PC-9 (cell line): ENCODE data around the gene MYH16. TPM values are rescaled to one million over a fixed set of nuclear protein-coding genes. Genes with fewer than 3 reads are reported as not detected.

Source experiments
- BruUV-seq: library from RNA; stranded (reverse); fragments of 400-500 nt; replicated peaks from 2 replicates; lab custom pipeline; 2021; lab: Mats Ljungman, UMichigan
- CTCF ChIA-PET: fragments of 300-600 bp; sonication (Branson Sonifier 250); formaldehyde crosslinking; loops from one replicate; lab custom pipeline; 2022; ENCODE audit warnings: antibody characterized with exemption; lab: Charles Lee
- POLR2A ChIA-PET: fragments of 300-600 bp; sonication (Branson Sonifier 250); formaldehyde crosslinking; loops from one replicate; lab custom pipeline; 2022; ENCODE audit warnings: antibody characterized with exemption; ENCODE audit not compliant: unreplicated experiment; lab: Charles Lee
- DNase-seq, 2 experiments: peaks; one replicate each; pipeline versions ENCODE4 v3.0.0 to v3.0.0-alpha.2; 2015 to 2022; ENCODE audit warnings: mixed read lengths in 1 of 2
- H2AFZ ChIP-seq: fragments of 200-600 bp; sonication (generic); 2 replicates; pipeline ENCODE4 v1.8.1; 2017; ENCODE audit warnings: antibody characterized with exemption
- H3F3A ChIP-seq: fragments of 200-600 bp; sonication (generic); 2 replicates; pipeline ENCODE4 v1.8.1; 2017; ENCODE audit warnings: antibody characterized with exemption, mild to moderate bottlenecking, low read depth; ENCODE audit not compliant: insufficient read depth
- H3K27ac ChIP-seq: fragments of 200-600 bp; sonication (generic); 2 replicates; pipeline ENCODE4 v1.6.1; 2016; ENCODE audit warnings: mixed run types
- H3K27me3 ChIP-seq: fragments of 200-600 bp; sonication (generic); 2 replicates; pipeline ENCODE4 v1.6.1; 2016; ENCODE audit warnings: low read depth, mixed run types; ENCODE audit not compliant: insufficient read depth
- H3K36me3 ChIP-seq: fragments of 200-600 bp; sonication (generic); 2 replicates; pipeline ENCODE4 v1.6.1; 2016; ENCODE audit warnings: low read depth, mixed run types
- H3K4me1 ChIP-seq: fragments of 200-600 bp; sonication (generic); replicated peaks from 2 replicates; pipeline ENCODE4 v1.6.1; 2016; ENCODE audit warnings: mixed run types; ENCODE audit not compliant: insufficient read depth
- H3K4me2 ChIP-seq: fragments of 200-600 bp; sonication (generic); 2 replicates; pipeline ENCODE4 v1.6.1; 2017; ENCODE audit warnings: mixed run types
- H3K4me3 ChIP-seq: fragments of 200-600 bp; sonication (generic); 2 replicates; pipeline ENCODE4 v1.6.1; 2016; ENCODE audit warnings: mixed run types
- H3K79me2 ChIP-seq: fragments of 200-600 bp; sonication (generic); 2 replicates; pipeline ENCODE4 v1.6.1; 2017; ENCODE audit warnings: low read depth, mixed run types
- H3K9me2 ChIP-seq: fragments of 200-600 bp; sonication (generic); 2 replicates; pipeline ENCODE4 v1.8.1; 2017; ENCODE audit warnings: mild to moderate bottlenecking; ENCODE audit not compliant: insufficient read depth
- H3K9me3 ChIP-seq: fragments of 200-600 bp; sonication (generic); 2 replicates; pipeline ENCODE4 v1.8.1; 2016; ENCODE audit warnings: low read depth; ENCODE audit not compliant: insufficient read depth
- H4K20me1 ChIP-seq: fragments of 200-600 bp; sonication (generic); 2 replicates; pipeline ENCODE4 v1.8.1; 2017; ENCODE audit not compliant: insufficient read depth
- EZH2 ChIP-seq: fragments of 200-600 bp; sonication (generic); IDR thresholded peaks from 2 replicates; pipeline ENCODE4 v1.8.0; 2017; ENCODE audit warnings: antibody characterized with exemption, low read depth
- intact Hi-C: fragments of 100-400 bp; cut with micrococcal nuclease; formaldehyde crosslinking; loops from one replicate; pipeline ENCODE4 v1.10.0; 2022; ENCODE audit not compliant: unreplicated experiment
- total RNA-seq: library from RNA; stranded (reverse); gene quantifications from 2 replicates; pipeline ENCODE4 v1.2.3, GENCODE V29; 2021
- TF ChIP-seq, protein P1 (sequence below): fragments of 200-600 bp; sonication (generic); conservative IDR thresholded peaks from 2 replicates; pipeline ENCODE4 v1.6.1; 2017; ENCODE audit warnings: mixed run types, antibody characterized with exemption, mild to moderate bottlenecking, moderate library complexity

MYH16 gene
- total RNA-seq, 1 experiment from 2014 or later = 18.0 TPM

DNA sequence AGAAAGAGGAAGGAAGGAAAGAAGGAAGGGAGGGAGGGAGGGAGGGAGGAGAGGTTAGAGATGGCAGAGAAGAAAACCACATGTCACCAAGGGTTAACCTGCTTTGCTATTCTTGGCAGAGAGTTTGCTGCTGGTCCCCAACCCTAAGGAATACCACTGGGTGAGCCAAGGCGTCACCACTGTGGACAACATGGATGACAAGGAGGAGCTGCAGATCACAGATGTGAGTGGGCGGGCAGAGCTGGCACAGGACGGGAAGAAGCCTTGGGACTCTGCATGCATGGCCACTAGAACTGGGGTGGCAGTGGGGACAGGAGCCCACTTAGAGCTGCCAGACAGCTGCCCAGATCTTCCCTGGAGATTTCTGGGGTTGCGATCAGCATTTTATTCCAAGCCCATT is 17.2 kb upstream of the MYH16 start:
- Histone ChIP-seq H2AFZ (no peak overlapping the region), H3K9me2 (no peaks in the 10 kb centered on the region), H3K9me3 (no peaks in the 10 kb centered on the region), H3K27ac (no peak overlapping the region), H3K36me3 (no peaks in the 10 kb centered on the region), H3F3A (no peaks in the 10 kb centered on the region), H3K4me3 (no peak overlapping the region), H4K20me1 (no peaks in the 10 kb centered on the region), H3K27me3 (no peaks in the 10 kb centered on the region), H3K79me2 (no peaks in the 10 kb centered on the region), H3K4me1 (no peaks in the 10 kb centered on the region), H3K4me2 (no peak overlapping the region)
- ChIA-PET CTCF (interaction anchor here (0.6 kb wide), 1 partner anchor 15 kb away, joined by 4 read pairs; no protein-coding TSS in a partner anchor), POLR2A (interaction anchor here (0.6 kb wide), 1 partner anchor 1290 kb away, joined by 3 read pairs; no protein-coding TSS in a partner anchor)
- DNase-seq = no peak
- no TSS peak for BruUV-seq
- TF ChIP-seq EZH2 = no peak
- TF ChIP-seq, protein P1, sequence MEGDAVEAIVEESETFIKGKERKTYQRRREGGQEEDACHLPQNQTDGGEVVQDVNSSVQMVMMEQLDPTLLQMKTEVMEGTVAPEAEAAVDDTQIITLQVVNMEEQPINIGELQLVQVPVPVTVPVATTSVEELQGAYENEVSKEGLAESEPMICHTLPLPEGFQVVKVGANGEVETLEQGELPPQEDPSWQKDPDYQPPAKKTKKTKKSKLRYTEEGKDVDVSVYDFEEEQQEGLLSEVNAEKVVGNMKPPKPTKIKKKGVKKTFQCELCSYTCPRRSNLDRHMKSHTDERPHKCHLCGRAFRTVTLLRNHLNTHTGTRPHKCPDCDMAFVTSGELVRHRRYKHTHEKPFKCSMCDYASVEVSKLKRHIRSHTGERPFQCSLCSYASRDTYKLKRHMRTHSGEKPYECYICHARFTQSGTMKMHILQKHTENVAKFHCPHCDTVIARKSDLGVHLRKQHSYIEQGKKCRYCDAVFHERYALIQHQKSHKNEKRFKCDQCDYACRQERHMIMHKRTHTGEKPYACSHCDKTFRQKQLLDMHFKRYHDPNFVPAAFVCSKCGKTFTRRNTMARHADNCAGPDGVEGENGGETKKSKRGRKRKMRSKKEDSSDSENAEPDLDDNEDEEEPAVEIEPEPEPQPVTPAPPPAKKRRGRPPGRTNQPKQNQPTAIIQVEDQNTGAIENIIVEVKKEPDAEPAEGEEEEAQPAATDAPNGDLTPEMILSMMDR = no peak
- intact Hi-C loops = no loop called here

DNA sequence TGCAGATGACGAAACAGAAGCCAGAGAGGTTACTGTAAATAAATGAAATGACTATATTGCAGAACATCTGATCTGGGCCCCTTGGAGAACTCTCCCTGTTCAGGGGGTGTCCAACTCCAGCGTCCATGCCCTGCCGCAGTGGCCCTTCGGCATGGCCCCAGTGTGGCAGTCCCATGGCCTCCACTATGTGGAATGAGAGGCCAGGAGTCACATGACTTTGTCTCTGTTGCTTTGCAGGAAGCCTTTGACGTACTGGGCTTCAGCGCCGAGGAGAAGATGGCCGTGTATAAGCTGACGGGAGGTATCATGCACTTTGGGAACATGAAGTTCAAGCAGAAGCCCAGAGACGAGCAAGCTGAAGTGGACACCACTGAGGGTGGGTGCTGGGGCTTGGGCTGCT is 15.6 kb upstream of the MYH16 start:
- no peaks in the 10 kb centered on the region for H3K9me3 ChIP-seq
- intact Hi-C loops = no loop called here
- no peak overlapping the region for H3K4me2 ChIP-seq
- H4K20me1 ChIP-seq = no peaks in the 10 kb centered on the region
- DNase-seq = no peak
- TF ChIP-seq, protein P1 = no peak
- TF ChIP-seq EZH2 = no peak
- no peaks in the 10 kb centered on the region for H3K36me3 ChIP-seq
- H3K4me1 ChIP-seq = peaks cover 7% of the 10 kb centered on the region; the same call in 1 of the 2 replicates
- BruUV-seq = no TSS peak
- no peaks in the 10 kb centered on the region for H3K27me3 ChIP-seq
- H3F3A ChIP-seq = no peaks in the 10 kb centered on the region
- H3K79me2 ChIP-seq = no peaks in the 10 kb centered on the region
- H2AFZ ChIP-seq = no peak overlapping the region
- ChIA-PET CTCF (no interaction called here), POLR2A (no interaction called here)
- H3K4me3 ChIP-seq = no peak overlapping the region
- H3K27ac ChIP-seq = no peak overlapping the region
- H3K9me2 ChIP-seq = no peaks in the 10 kb centered on the region

- no peaks in the 10 kb centered on the region for H3K36me3 ChIP-seq
- TF ChIP-seq, protein P1 = no peak
- no peak for TF ChIP-seq EZH2
- H3K9me2 ChIP-seq = no peaks in the 10 kb centered on the region
- H3K79me2 ChIP-seq = no peaks in the 10 kb centered on the region
- H2AFZ ChIP-seq = no peak overlapping the region
- no peaks in the 10 kb centered on the region for H4K20me1 ChIP-seq
- H3F3A ChIP-seq = no peaks in the 10 kb centered on the region
- H3K9me3 ChIP-seq = no peaks in the 10 kb centered on the region
- no peaks in the 10 kb centered on the region for H3K27me3 ChIP-seq
- H3K4me3 ChIP-seq = no peak overlapping the region
- no peak overlapping the region for H3K27ac ChIP-seq
- intact Hi-C loops = no loop called here
- ChIA-PET POLR2A (no interaction called here), CTCF (no interaction called here)
- BruUV-seq = no TSS peak
- H3K4me2 ChIP-seq = no peak overlapping the region
- no peak for DNase-seq
- peaks cover 8% of the 10 kb centered on the region; the same call in 1 of the 2 replicates for H3K4me1 ChIP-seq
Measured at GRCh38 chr7:99257675-99258074, 15.0 kb upstream of the MYH16 start.
